WTC11 (cell line): ENCODE data around the gene ZDHHC18. TPM values are rescaled to one million over a fixed set of nuclear protein-coding genes. Genes with fewer than 3 reads are reported as not detected.

Experiments used
- ATAC-seq: fragments of 200-7000 bp; cut with Tn5 transposase; 2 replicates; pipeline ENCODE4 v1.10.0; 2021; ENCODE audit warnings: mild to moderate bottlenecking, moderate library complexity
- CTCF ChIA-PET: fragments of 300-600 bp; sonication (Branson Sonifier 250); formaldehyde crosslinking; loops from one replicate; lab custom pipeline; 2021; ENCODE audit warnings: antibody characterized with exemption; lab: Charles Lee
- POLR2A ChIA-PET: fragments of 350-600 bp; sonication (Branson Sonifier 250); formaldehyde crosslinking; loops from one replicate; lab custom pipeline; 2021; ENCODE audit warnings: antibody characterized with exemption; lab: Charles Lee
- DNase-seq: peaks from one replicate; pipeline ENCODE4 v3.0.0; 2021; ENCODE audit warnings: low spot score
- H3K27ac Mint-ChIP-seq: 2 replicates; pipeline ENCODE4 v1.8.0; 2021; ENCODE audit warnings: mixed read lengths
- H3K27me3 Mint-ChIP-seq: 2 replicates; pipeline ENCODE4 v1.8.0; 2021; ENCODE audit warnings: low read depth, mild to moderate bottlenecking, moderate library complexity, mixed read lengths
- H3K36me3 Mint-ChIP-seq: 2 replicates; pipeline ENCODE4 v1.8.0; 2021; ENCODE audit warnings: mixed read lengths
- H3K4me1 Mint-ChIP-seq: 2 replicates; pipeline ENCODE4 v1.8.0; 2022; ENCODE audit warnings: mixed read lengths
- H3K4me3 Mint-ChIP-seq: 2 replicates; pipeline ENCODE4 v1.8.0; 2021; ENCODE audit warnings: mild to moderate bottlenecking, moderate library complexity, mixed read lengths
- H3K9me3 Mint-ChIP-seq: 2 replicates; pipeline ENCODE4 v1.8.0; 2021; ENCODE audit warnings: mixed read lengths
- CREB1 ChIP-seq: sonication (generic); formaldehyde crosslinking; IDR thresholded peaks from 2 replicates; pipeline ENCODE4 v1.8.0; 2023; ENCODE audit warnings: mild to moderate bottlenecking, missing genetic modification reagents
- CREM ChIP-seq: sonication (generic); formaldehyde crosslinking; IDR thresholded peaks from 2 replicates; pipeline ENCODE4 v1.8.1; 2022; ENCODE audit warnings: mild to moderate bottlenecking, missing genetic modification reagents, moderate library complexity
- ETV6 ChIP-seq: sonication (generic); formaldehyde crosslinking; IDR thresholded peaks from 2 replicates; pipeline ENCODE4 v1.8.1; 2022; ENCODE audit warnings: mild to moderate bottlenecking, missing genetic modification reagents
- GABPB1 ChIP-seq: sonication (generic); formaldehyde crosslinking; IDR thresholded peaks from 2 replicates; pipeline ENCODE4 v1.8.1; 2023; ENCODE audit warnings: mild to moderate bottlenecking, missing genetic modification reagents
- MXD4 ChIP-seq: fragments of 250-450 bp; sonication (Bioruptor Pico); IDR thresholded peaks from 2 replicates; pipeline ENCODE4 v1.8.0; 2021; ENCODE audit warnings: mild to moderate bottlenecking, moderate library complexity, borderline replicate concordance
- NR3C1 ChIP-seq: sonication (generic); formaldehyde crosslinking; conservative IDR thresholded peaks from 2 replicates; pipeline ENCODE4 v1.8.1; 2023; ENCODE audit warnings: low read depth, mild to moderate bottlenecking, missing genetic modification reagents
- PRRX2 ChIP-seq: fragments of 250-450 bp; sonication (Bioruptor Pico); IDR thresholded peaks from 2 replicates; pipeline ENCODE4 v1.8.0; 2021; ENCODE audit warnings: mild to moderate bottlenecking
- TEAD4 ChIP-seq: sonication (generic); formaldehyde crosslinking; IDR thresholded peaks from 2 replicates; pipeline ENCODE4 v1.8.0; 2022; ENCODE audit warnings: mild to moderate bottlenecking, missing genetic modification reagents
- ZBTB21 ChIP-seq: sonication (generic); formaldehyde crosslinking; IDR thresholded peaks from 2 replicates; pipeline ENCODE4 v1.8.1; 2023; ENCODE audit warnings: mild to moderate bottlenecking, missing genetic modification reagents, borderline replicate concordance
- ZNF121 ChIP-seq: sonication (generic); formaldehyde crosslinking; IDR thresholded peaks from 2 replicates; pipeline ENCODE4 v1.8.0; 2023; ENCODE audit warnings: missing genetic modification reagents
- ZNF232 ChIP-seq: sonication (generic); formaldehyde crosslinking; IDR thresholded peaks from 2 replicates; pipeline ENCODE4 v1.8.0; 2022; ENCODE audit warnings: mild to moderate bottlenecking, missing genetic modification reagents
- total RNA-seq: library from RNA; stranded (reverse); gene quantifications from 3 replicates; pipeline ENCODE4 v1.2.3, GENCODE V29; 2021
- TF ChIP-seq, protein P1 (sequence below): sonication (generic); formaldehyde crosslinking; IDR thresholded peaks from 2 replicates; pipeline ENCODE4 v1.8.1; 2022; ENCODE audit warnings: missing genetic modification reagents, borderline replicate concordance
- TF ChIP-seq, protein P2 (sequence below): sonication (generic); formaldehyde crosslinking; IDR thresholded peaks from 2 replicates; pipeline ENCODE4 v1.8.1; 2022; ENCODE audit warnings: low read depth, missing genetic modification reagents, borderline replicate concordance
- TF ChIP-seq, protein P3 (sequence below): fragments of 250-450 bp; sonication (Bioruptor Pico); IDR thresholded peaks from 2 replicates; pipeline ENCODE4 v1.9.0; 2021; ENCODE audit warnings: mild to moderate bottlenecking
- TF ChIP-seq, protein P4 (sequence below): sonication (generic); formaldehyde crosslinking; IDR thresholded peaks from 2 replicates; pipeline ENCODE4 v1.8.0; 2022; ENCODE audit warnings: missing genetic modification reagents
- TF ChIP-seq, protein P5 (sequence below): sonication (generic); formaldehyde crosslinking; IDR thresholded peaks from 2 replicates; pipeline ENCODE4 v1.8.0; 2022; ENCODE audit warnings: mild to moderate bottlenecking, missing genetic modification reagents
- TF ChIP-seq, protein P6 (sequence below): fragments of 250-450 bp; sonication (Bioruptor Pico); IDR thresholded peaks from 2 replicates; pipeline ENCODE4 v1.9.0; 2021; ENCODE audit warnings: mild to moderate bottlenecking, borderline replicate concordance
- TF ChIP-seq, protein P7 (sequence below): sonication (generic); formaldehyde crosslinking; IDR thresholded peaks from 2 replicates; pipeline ENCODE4 v1.8.1; 2023; ENCODE audit warnings: mild to moderate bottlenecking, missing genetic modification reagents, moderate library complexity

ZDHHC18 gene
- total RNA-seq, 1 experiment from 2014 or later: 26.5 TPM

DNA sequence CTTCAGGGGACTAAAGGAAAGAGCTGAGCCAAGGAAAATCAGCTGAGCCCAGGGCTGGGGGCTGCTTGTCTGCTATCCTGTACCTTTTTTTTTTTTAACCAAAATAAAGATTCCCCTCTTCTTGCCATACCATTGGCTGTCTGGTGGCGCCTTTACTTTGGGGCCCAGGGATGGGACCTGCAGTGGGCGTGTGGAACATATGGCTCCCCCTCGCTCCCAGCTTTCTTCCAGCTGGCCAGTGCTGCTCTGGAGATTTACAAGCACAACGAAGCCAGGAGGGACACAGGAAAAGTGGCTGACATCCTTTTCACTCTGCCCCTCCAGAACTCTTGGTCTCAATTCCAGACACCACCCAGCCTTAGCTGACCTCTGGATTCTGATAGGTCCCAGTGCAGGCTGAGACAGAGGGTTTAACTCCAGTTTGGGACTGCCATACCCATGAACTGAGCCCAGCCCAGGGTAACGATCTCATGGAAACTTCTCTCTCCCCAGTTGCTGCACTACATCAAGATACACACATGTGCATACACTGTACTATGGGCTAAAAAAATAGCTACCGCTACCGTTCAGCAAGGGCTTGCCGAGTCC lies 31.1 kb downstream of the ZDHHC18 start (continued):
- TF ChIP-seq, protein P1, sequence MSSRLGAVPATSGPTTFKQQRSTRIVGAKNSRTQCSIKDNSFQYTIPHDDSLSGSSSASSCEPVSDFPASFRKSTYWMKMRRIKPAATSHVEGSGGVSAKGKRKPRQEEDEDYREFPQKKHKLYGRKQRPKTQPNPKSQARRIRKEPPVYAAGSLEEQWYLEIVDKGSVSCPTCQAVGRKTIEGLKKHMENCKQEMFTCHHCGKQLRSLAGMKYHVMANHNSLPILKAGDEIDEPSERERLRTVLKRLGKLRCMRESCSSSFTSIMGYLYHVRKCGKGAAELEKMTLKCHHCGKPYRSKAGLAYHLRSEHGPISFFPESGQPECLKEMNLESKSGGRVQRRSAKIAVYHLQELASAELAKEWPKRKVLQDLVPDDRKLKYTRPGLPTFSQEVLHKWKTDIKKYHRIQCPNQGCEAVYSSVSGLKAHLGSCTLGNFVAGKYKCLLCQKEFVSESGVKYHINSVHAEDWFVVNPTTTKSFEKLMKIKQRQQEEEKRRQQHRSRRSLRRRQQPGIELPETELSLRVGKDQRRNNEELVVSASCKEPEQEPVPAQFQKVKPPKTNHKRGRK (CRISPR knock-in tag): no peak
- TF ChIP-seq, protein P2, sequence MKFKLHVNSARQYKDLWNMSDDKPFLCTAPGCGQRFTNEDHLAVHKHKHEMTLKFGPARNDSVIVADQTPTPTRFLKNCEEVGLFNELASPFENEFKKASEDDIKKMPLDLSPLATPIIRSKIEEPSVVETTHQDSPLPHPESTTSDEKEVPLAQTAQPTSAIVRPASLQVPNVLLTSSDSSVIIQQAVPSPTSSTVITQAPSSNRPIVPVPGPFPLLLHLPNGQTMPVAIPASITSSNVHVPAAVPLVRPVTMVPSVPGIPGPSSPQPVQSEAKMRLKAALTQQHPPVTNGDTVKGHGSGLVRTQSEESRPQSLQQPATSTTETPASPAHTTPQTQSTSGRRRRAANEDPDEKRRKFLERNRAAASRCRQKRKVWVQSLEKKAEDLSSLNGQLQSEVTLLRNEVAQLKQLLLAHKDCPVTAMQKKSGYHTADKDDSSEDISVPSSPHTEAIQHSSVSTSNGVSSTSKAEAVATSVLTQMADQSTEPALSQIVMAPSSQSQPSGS (CRISPR knock-in tag): no peak
- no peak for TF ChIP-seq CREM (CRISPR knock-in tag)
- no peak for TF ChIP-seq PRRX2 (CRISPR knock-in tag)

DNA sequence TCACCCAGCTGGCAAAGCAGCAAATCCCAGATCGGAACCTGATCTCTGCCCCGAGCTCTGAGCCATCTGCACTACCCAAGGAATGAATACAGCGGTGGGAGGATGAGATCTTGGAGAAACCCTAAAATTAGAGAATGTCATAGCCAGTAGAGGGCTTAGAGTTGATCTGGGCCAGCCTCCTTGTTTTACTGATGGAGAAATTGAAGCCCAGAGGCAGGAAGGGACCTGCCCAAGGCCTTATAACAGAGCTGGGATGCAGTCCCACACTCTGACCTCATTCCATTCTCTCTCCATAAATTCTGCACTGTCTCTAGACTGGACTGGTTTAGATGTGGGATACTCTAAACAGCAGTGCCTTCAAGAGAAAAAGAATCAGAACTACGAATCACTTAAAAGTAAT lies 31.7 kb downstream of the ZDHHC18 start:
- ChIA-PET CTCF (interaction anchor here (0.8 to 4.1 kb wide), 11 partner anchors 9 to 358 kb away, joined by 3 to 23 read pairs (median 4); no protein-coding TSS in a partner anchor), POLR2A (interaction anchor here (0.6 to 1.4 kb wide), 2 partner anchors 15 to 1656 kb away, joined by 3 to 4 read pairs; no protein-coding TSS in a partner anchor)
- H3K4me1 Mint-ChIP-seq: peaks cover 28% of the 10 kb centered on the region
- H3K27me3 Mint-ChIP-seq: peaks cover 4% of the 10 kb centered on the region
- ATAC-seq: no peak
- H3K4me3 Mint-ChIP-seq: no peak overlapping the region
- peak overlapping the region; percentile 45; the same call in 1 of the 2 replicates for H3K27ac Mint-ChIP-seq
- H3K9me3 Mint-ChIP-seq: no peaks in the 10 kb centered on the region
- TF ChIP-seq, protein P3, sequence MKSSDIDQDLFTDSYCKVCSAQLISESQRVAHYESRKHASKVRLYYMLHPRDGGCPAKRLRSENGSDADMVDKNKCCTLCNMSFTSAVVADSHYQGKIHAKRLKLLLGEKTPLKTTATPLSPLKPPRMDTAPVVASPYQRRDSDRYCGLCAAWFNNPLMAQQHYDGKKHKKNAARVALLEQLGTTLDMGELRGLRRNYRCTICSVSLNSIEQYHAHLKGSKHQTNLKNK (CRISPR knock-in tag): no peak
- TF ChIP-seq, protein P4, sequence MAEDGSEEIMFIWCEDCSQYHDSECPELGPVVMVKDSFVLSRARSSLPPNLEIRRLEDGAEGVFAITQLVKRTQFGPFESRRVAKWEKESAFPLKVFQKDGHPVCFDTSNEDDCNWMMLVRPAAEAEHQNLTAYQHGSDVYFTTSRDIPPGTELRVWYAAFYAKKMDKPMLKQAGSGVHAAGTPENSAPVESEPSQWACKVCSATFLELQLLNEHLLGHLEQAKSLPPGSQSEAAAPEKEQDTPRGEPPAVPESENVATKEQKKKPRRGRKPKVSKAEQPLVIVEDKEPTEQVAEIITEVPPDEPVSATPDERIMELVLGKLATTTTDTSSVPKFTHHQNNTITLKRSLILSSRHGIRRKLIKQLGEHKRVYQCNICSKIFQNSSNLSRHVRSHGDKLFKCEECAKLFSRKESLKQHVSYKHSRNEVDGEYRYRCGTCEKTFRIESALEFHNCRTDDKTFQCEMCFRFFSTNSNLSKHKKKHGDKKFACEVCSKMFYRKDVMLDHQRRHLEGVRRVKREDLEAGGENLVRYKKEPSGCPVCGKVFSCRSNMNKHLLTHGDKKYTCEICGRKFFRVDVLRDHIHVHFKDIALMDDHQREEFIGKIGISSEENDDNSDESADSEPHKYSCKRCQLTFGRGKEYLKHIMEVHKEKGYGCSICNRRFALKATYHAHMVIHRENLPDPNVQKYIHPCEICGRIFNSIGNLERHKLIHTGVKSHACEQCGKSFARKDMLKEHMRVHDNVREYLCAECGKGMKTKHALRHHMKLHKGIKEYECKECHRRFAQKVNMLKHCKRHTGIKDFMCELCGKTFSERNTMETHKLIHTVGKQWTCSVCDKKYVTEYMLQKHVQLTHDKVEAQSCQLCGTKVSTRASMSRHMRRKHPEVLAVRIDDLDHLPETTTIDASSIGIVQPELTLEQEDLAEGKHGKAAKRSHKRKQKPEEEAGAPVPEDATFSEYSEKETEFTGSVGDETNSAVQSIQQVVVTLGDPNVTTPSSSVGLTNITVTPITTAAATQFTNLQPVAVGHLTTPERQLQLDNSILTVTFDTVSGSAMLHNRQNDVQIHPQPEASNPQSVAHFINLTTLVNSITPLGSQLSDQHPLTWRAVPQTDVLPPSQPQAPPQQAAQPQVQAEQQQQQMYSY (CRISPR knock-in tag): no peak
- TF ChIP-seq, protein P5, sequence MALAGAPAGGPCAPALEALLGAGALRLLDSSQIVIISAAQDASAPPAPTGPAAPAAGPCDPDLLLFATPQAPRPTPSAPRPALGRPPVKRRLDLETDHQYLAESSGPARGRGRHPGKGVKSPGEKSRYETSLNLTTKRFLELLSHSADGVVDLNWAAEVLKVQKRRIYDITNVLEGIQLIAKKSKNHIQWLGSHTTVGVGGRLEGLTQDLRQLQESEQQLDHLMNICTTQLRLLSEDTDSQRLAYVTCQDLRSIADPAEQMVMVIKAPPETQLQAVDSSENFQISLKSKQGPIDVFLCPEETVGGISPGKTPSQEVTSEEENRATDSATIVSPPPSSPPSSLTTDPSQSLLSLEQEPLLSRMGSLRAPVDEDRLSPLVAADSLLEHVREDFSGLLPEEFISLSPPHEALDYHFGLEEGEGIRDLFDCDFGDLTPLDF (CRISPR knock-in tag): no peak
- TF ChIP-seq, protein P6, sequence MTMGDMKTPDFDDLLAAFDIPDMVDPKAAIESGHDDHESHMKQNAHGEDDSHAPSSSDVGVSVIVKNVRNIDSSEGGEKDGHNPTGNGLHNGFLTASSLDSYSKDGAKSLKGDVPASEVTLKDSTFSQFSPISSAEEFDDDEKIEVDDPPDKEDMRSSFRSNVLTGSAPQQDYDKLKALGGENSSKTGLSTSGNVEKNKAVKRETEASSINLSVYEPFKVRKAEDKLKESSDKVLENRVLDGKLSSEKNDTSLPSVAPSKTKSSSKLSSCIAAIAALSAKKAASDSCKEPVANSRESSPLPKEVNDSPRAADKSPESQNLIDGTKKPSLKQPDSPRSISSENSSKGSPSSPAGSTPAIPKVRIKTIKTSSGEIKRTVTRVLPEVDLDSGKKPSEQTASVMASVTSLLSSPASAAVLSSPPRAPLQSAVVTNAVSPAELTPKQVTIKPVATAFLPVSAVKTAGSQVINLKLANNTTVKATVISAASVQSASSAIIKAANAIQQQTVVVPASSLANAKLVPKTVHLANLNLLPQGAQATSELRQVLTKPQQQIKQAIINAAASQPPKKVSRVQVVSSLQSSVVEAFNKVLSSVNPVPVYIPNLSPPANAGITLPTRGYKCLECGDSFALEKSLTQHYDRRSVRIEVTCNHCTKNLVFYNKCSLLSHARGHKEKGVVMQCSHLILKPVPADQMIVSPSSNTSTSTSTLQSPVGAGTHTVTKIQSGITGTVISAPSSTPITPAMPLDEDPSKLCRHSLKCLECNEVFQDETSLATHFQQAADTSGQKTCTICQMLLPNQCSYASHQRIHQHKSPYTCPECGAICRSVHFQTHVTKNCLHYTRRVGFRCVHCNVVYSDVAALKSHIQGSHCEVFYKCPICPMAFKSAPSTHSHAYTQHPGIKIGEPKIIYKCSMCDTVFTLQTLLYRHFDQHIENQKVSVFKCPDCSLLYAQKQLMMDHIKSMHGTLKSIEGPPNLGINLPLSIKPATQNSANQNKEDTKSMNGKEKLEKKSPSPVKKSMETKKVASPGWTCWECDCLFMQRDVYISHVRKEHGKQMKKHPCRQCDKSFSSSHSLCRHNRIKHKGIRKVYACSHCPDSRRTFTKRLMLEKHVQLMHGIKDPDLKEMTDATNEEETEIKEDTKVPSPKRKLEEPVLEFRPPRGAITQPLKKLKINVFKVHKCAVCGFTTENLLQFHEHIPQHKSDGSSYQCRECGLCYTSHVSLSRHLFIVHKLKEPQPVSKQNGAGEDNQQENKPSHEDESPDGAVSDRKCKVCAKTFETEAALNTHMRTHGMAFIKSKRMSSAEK (CRISPR knock-in tag): no peak
- TF ChIP-seq, protein P2 (CRISPR knock-in tag): no peak
- no peak for TF ChIP-seq ZBTB21 (CRISPR knock-in tag)
- TF ChIP-seq, protein P7, sequence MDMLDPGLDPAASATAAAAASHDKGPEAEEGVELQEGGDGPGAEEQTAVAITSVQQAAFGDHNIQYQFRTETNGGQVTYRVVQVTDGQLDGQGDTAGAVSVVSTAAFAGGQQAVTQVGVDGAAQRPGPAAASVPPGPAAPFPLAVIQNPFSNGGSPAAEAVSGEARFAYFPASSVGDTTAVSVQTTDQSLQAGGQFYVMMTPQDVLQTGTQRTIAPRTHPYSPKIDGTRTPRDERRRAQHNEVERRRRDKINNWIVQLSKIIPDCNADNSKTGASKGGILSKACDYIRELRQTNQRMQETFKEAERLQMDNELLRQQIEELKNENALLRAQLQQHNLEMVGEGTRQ (CRISPR knock-in tag): no peak
- no peak for TF ChIP-seq ZNF121
- TF ChIP-seq GABPB1 (CRISPR knock-in tag): no peak
- TF ChIP-seq MXD4 (CRISPR knock-in tag): no peak
- TF ChIP-seq CREB1: no peak
- no peak for TF ChIP-seq TEAD4 (CRISPR knock-in tag)
- no peak for TF ChIP-seq ZNF232 (CRISPR knock-in tag)
- no peak for TF ChIP-seq NR3C1
- no peak for TF ChIP-seq ETV6 (CRISPR knock-in tag)
- no peak for DNase-seq
- H3K36me3 Mint-ChIP-seq: peaks cover 6% of the 10 kb centered on the region; the same call in 1 of the 2 replicates
